ENCODE measurements around the gene PCCA.

Gene PCCA

GRCh38 chr13:100434010-100434763 lies 345.3 kb downstream of the PCCA start:
- no peak for DNase-seq

DNA sequence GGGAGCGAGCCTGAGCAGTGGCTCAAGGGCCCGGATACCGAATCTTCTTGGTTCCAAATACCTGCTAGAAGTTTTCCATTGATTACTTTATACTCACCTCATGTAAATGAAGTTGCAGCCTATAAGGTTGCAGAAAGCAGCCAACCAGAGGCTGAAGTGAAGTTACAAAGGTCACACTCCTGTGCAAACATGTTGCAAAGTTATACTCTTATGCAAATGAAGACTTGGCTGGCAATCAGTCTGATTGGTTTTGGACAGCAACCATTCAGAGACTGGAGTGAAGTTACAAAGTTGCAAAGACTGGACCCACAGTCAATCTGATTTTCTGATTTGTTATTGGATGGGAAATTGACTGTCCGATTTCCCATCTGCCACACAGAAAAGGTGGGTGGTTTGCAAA lies 347.2 kb downstream of the PCCA start:
- DNase-seq: no peak

GRCh38 chr13:100438059-100438788 lies 349.3 kb downstream of the PCCA start:
- peak; percentile 66 for DNase-seq

DNA sequence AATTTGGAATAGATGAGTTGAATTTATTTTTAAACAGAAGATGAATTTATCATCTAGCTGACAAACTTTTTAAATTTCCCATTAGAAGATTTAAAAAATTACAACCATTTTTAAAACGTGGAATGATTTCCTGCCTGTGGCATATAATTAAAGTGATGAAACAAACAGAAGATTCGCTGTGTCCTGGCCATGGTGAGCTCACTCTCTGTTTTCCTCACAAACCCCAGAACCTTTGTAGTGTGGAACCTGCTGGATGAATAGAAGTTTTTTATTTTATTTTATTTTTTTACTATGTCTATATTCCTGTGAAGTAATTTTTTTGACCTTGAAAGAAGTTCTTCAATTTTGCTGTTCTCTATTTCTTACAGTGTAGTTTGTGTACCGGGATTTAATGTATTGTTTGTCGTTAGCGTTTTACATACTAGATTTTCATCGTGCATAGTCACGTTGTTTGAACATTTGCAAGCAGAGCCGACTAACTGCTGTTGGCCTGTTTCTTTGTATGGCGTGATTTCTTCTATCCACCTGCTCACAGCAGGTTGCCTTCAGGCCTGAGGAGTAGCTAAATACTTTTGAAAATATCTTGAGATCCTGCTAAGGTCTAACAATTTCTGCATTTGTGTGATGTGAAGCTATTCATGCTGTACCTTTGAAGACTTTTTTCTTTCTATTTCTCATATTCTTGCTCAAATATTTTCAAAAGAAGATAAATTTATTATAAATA lies 350.5 kb downstream of the PCCA start:
- peak; percentile 86 for DNase-seq

- no peak for DNase-seq
These were observed 352.0 kb downstream of the PCCA start for GRCh38 chr13:100440751-100441425.

GRCh38 chr13:100442095-100442832 lies 353.4 kb downstream of the PCCA start:
- peak; percentile 43 for DNase-seq

DNA sequence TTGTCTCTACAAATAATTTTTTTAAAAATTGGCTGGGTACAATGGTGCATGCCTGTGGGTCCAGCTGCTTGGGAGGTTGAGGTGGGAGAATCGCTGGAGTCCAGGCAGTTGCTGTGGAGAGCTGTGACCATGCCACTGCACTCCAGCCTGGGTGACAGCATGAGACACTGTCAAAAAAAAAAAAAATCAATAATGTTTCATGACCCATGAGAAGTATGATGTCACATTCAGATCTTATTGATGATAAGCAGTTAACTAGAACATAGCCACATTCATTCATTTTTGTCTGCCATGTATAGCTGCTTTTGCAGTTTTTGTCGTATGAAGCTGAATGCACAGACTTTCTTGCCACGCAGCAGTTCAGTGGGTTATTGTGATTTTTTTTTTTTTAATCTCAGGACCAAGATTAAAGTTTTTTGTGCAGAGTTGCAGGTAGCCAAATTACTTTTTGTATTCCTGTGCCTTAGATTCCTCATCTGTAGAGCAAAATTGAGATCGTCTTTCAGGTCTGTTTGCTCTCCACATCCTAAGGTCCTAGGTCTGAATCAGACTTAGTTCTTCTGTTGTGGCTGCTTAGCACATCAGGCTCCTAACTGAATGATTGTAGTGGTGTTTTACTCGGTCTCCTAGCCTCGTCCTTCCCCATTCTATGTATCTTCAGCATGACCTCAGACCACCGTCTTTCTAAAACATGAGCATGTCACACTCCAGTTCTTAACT lies 354.5 kb downstream of the PCCA start:
- peak; percentile 66 for DNase-seq

- DNase-seq: no peak
These were observed 355.1 kb downstream of the PCCA start for GRCh38 chr13:100443998-100444328.

DNA sequence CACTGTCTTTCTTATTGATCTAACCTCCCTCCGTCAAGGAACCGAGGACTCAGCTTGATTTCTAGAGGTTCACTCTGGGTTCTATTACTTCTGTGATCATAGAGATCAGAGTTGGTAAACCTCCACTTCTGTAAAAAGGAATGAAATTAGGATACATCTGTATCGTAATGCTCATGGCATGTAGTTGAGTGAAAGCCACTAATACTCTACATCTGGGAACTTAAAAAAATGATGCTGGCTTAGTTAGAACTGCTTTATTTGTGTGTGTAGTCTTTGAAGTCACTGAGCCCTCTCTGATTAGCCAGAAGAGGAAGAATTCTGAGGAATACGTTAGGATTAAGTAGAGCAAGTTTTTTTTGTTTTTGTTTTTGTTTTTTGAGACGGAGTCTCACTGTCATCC lies 358.9 kb downstream of the PCCA start:
- DNase-seq: no peak

DNA sequence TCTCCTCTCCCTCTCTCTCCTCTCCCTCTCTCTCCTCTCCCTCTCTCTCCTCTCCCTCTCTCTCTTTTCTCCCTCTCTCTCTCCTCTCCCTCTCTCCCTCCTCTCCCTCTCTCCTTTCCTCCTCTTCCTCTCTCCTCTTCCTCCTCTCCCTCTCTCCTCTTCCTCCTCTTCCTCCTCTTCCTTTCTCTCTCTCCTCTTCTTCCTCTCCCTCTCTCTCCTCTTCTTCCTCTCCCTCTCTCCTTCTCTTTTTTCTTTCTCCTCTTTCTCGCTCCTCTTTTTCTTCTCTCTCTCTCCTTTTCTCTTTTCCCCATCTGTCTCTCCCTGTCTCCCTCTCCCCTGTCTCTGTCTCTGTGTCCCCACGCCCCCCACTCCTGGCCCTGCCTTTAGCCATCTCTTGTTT lies 363.0 kb downstream of the PCCA start:
- DNase-seq: no peak

DNA sequence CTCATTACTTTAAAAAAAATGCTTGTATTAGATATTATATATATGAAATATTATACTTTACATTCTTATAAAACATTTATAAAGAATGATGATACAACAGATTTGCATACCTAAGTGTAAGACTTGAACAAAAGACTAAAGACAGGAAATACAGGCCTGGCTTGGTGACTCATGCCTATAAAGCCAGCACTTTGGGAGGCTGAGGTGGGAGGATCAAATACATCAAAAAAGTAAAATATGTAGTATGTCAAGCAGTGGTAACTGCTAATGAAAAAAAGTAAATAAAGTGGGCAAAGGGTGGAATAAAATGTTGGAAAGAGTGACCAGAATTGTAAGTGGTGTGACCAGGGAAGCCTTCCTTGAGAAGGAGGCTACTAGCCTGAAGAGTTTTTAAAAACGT lies 366.0 kb downstream of the PCCA start:
- no peak for DNase-seq

GRCh38 chr13:100458673-100459072 lies 369.8 kb downstream of the PCCA start:
- DNase-seq: no peak

DNA sequence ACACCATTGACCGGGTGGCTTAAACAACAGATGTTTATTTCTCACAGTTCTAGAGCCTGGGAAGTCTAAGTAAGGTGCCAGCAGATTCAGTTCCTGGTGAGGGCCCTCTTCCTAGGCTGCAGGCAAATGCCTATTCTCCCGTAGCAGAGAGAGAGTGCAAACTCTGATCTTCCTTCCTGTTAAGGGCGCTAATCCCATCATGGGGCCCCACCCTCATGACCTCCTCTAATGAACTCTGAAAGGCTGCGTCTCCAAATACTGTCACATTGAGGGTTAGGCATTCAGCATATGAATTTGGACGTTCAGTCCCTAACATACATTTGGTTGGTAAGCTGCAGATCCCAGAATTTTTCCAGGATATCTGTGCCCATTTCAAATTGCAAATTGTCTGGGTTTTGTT lies 370.9 kb downstream of the PCCA start:
- no peak for DNase-seq

DNA sequence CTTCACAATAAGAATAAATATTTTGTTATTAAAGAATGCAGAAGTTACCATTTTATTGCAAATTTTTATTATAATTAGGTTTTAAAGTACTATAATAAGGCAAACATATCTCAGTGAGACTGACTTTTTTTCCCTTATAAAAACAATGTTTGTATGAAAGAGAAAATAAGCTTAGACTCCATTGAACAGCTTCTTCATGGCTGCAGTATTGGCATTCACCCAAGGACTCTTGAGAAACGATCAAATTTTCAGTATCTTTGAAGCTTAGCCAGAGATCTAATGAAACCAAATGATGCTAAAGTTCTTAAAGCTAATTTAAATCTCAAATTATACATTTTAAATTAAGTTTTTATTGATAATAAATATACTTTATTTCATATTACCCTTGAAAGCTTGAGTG lies 371.4 kb downstream of the PCCA start:
- DNase-seq: no peak

- DNase-seq: no peak
These were observed 371.9 kb downstream of the PCCA start for GRCh38 chr13:100460791-100461190.

- peak; percentile 97 for DNase-seq
These were observed 372.6 kb downstream of the PCCA start for GRCh38 chr13:100461309-100462030.

- DNase-seq: no peak
These were observed 375.1 kb downstream of the PCCA start for GRCh38 chr13:100464006-100464405.

- no peak for DNase-seq
These were observed 376.7 kb downstream of the PCCA start for GRCh38 chr13:100465558-100465957.

GRCh38 chr13:100470866-100471505 lies 382.1 kb downstream of the PCCA start:
- DNase-seq: no peak

DNA sequence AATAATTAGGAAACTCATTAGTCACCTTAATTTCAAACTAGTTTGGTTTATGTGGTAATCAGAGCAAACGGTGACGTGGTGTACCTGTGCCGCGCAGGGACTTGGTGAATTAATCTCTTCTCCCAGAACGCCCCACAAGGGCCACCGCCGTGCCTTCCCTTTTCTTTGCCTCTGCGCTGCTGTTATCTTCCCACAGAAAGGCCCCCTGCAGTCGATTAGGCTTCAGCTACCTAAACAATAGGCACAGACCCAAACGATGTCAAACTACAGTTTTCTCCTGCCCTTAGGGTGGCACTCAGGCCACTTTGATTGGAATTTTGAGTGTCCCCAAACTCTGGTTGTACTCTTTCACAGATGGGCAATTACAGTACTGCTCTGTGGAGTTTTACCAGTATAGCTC lies 384.2 kb downstream of the PCCA start:
- DNase-seq: peak; percentile 79

Data from NCI-H146 (cell line).